Measurements from ENCODE around the gene ADGRG2.

DNA sequence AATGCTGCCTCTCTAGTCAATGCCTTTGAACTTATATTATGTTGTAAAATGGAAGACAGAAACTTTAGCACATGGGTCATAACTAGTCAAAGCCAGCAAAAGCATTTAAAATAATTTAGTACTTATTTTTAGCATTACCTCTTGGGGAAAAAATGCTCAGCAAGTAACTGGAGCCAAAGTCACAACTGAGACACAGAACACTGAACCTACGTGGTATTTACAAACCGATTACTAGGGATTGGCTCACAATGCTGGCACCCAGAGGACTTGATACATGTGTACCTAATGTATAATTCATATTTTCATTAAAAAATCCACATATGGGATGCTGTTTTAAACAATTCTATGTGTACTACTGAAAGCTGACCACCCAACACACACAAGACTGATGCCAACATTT, 176.8 kb downstream of the ADGRG2 start:
- TF ChIP-seq POLR2A (IDR thresholded peaks at IDR 0.05; ENCODE audit: low read length) (no peak), GATA1 (IDR thresholded peaks at IDR 0.05; ENCODE audit: low read depth, low read length) (no peak)
